HL-60 (cell line): ENCODE data around the gene LEKR1.

Source experiments
- DNase-seq, 2 experiments: peaks; one replicate each; pipeline ENCODE4 v3.0.0-alpha.2; 2010 to 2020; ENCODE audit warnings: low read depth in 1 of 2, low spot score in 1 of 2
- H3K27ac ChIP-seq: fragments of 250-450 bp; sonication (Bioruptor Pico); replicated peaks from 2 replicates; pipeline ENCODE4 v1.5.1; 2020; ENCODE audit warnings: mild to moderate bottlenecking, moderate library complexity
- H3K27me3 ChIP-seq: fragments of 250-450 bp; sonication (Bioruptor Pico); 2 replicates; pipeline ENCODE4 v1.5.1; 2021; ENCODE audit warnings: mild to moderate bottlenecking, moderate library complexity; ENCODE audit not compliant: insufficient read depth, poor library complexity, severe bottlenecking
- H3K4me3 ChIP-seq: replicated peaks from 2 replicates; pipeline ENCODE4 v1.5.1; 2011; ENCODE audit warnings: mild to moderate bottlenecking, control low read depth, low read length; ENCODE audit not compliant: insufficient read depth
- GABPA ChIP-seq: IDR thresholded peaks from 2 replicates; pipeline ENCODE4 v1.6.1; 2012; ENCODE audit warnings: low read depth
- POLR2AphosphoS5 ChIP-seq: IDR thresholded peaks from 2 replicates; pipeline ENCODE4 v1.6.1; 2012; ENCODE audit warnings: low read depth
- SPI1 ChIP-seq: IDR thresholded peaks from 2 replicates; pipeline ENCODE4 v1.6.1; 2012; ENCODE audit warnings: low read depth, mild to moderate bottlenecking, borderline replicate concordance
- TF ChIP-seq, protein P1 (sequence below): IDR thresholded peaks from 2 replicates; pipeline ENCODE4 v1.6.1; 2012; ENCODE audit warnings: low read depth; ENCODE audit not compliant: insufficient replicate concordance
- TF ChIP-seq, protein P2 (sequence below): IDR thresholded peaks from one replicate; pipeline ENCODE4 v1.5.1; 2011; ENCODE audit warnings: low read length, control low read depth, inconsistent platforms; ENCODE audit not compliant: insufficient read depth

LEKR1 gene

DNA sequence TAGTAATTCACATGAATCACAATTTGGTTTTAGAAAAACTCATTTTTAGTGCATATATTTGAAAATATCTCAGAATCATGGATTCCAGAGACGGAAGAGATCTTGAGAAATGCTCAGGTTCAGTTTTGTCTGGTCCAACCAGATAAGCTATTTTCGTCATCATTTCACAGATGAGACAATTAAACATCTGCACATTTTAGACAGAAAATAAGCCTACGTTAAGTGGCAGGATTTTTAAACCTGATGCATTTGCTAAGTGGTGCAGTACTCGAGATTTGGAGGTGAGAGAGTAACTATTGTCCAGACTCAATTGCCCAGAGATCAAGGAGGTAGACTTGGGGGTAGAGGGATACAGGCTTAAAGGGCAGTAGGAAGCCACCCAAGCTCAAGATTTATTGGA is 243.3 kb downstream of the LEKR1 start:
- no peak for DNase-seq
- no peak overlapping the region for H3K4me3 ChIP-seq
- H3K27ac ChIP-seq: no peak overlapping the region
- no peaks in the 10 kb centered on the region for H3K27me3 ChIP-seq
- TF ChIP-seq POLR2AphosphoS5: no peak
- TF ChIP-seq, protein P1, sequence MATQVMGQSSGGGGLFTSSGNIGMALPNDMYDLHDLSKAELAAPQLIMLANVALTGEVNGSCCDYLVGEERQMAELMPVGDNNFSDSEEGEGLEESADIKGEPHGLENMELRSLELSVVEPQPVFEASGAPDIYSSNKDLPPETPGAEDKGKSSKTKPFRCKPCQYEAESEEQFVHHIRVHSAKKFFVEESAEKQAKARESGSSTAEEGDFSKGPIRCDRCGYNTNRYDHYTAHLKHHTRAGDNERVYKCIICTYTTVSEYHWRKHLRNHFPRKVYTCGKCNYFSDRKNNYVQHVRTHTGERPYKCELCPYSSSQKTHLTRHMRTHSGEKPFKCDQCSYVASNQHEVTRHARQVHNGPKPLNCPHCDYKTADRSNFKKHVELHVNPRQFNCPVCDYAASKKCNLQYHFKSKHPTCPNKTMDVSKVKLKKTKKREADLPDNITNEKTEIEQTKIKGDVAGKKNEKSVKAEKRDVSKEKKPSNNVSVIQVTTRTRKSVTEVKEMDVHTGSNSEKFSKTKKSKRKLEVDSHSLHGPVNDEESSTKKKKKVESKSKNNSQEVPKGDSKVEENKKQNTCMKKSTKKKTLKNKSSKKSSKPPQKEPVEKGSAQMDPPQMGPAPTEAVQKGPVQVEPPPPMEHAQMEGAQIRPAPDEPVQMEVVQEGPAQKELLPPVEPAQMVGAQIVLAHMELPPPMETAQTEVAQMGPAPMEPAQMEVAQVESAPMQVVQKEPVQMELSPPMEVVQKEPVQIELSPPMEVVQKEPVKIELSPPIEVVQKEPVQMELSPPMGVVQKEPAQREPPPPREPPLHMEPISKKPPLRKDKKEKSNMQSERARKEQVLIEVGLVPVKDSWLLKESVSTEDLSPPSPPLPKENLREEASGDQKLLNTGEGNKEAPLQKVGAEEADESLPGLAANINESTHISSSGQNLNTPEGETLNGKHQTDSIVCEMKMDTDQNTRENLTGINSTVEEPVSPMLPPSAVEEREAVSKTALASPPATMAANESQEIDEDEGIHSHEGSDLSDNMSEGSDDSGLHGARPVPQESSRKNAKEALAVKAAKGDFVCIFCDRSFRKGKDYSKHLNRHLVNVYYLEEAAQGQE: no peak
- TF ChIP-seq, protein P2, sequence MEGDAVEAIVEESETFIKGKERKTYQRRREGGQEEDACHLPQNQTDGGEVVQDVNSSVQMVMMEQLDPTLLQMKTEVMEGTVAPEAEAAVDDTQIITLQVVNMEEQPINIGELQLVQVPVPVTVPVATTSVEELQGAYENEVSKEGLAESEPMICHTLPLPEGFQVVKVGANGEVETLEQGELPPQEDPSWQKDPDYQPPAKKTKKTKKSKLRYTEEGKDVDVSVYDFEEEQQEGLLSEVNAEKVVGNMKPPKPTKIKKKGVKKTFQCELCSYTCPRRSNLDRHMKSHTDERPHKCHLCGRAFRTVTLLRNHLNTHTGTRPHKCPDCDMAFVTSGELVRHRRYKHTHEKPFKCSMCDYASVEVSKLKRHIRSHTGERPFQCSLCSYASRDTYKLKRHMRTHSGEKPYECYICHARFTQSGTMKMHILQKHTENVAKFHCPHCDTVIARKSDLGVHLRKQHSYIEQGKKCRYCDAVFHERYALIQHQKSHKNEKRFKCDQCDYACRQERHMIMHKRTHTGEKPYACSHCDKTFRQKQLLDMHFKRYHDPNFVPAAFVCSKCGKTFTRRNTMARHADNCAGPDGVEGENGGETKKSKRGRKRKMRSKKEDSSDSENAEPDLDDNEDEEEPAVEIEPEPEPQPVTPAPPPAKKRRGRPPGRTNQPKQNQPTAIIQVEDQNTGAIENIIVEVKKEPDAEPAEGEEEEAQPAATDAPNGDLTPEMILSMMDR: no peak
- no peak for TF ChIP-seq GABPA
- TF ChIP-seq SPI1: no peak

DNA sequence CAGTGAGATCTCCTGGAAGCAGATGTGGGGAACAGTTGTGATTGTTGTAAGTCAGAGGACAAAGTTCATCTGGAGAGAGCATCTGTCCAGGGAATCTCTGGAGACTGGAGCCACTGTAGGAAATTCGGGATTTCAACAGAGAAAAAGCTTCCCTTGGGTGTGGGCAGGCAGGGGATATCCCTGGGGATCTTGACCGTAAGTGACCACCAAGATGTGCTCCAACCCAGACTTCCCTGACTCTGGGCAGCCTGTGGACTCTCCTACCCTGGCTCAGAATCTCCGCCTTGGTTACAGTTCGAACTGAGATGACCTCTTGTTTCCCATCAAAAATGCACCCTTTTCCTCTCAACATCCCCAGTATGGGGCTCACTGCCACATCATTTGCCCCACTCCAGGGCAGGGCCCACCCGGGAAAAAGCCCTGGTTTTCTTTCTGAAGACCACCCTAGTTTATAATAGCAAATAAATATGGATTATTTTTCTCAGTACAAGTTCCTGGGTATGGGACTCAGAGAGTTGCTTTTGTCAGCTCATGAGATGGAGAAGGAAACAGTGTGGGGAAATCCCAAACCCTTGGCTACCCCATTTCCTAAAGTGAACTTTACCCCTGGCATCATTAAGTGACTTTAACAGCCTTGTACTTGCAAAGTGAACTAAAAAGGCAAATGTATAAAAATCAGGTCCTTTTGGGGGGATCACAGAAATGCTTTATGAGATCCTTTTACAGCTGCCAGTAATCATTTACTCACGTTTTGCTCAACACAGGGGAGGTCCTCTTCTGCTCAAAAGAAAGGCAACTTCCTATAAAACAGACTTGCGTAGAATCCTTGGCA is 243.9 kb downstream of the LEKR1 start:
- H3K4me3 ChIP-seq: no peak overlapping the region
- no peak overlapping the region for H3K27ac ChIP-seq
- TF ChIP-seq, protein P2: no peak
- TF ChIP-seq, protein P1: no peak
- TF ChIP-seq GABPA (no peak), POLR2AphosphoS5 (no peak), SPI1 (no peak)
- H3K27me3 ChIP-seq: no peaks in the 10 kb centered on the region
- DNase-seq: no peak

DNA sequence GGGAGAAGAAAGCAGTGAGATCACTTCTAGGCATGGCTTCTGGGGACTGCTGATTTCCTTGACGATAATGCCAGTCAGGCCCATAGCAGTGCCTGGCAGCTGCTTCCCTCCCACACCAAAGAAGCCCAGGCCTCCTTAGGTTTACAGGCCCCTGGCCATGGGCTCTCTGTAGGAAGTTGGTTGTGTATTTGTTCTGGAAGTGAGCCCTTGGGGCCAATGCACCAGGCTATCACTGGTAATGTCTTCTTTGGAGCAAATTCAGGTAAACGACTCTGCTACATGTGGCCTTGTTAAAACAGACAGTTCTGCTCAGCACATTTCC is 244.5 kb downstream of the LEKR1 start:
- H3K27ac ChIP-seq: no peak overlapping the region
- no peaks in the 10 kb centered on the region for H3K27me3 ChIP-seq
- DNase-seq: no peak
- TF ChIP-seq POLR2AphosphoS5: no peak
- no peak for TF ChIP-seq GABPA
- TF ChIP-seq, protein P2: no peak
- TF ChIP-seq, protein P1: no peak
- TF ChIP-seq SPI1: no peak
- no peak overlapping the region for H3K4me3 ChIP-seq
